Measurements from ENCODE around the gene EEF2K.

Gene EEF2K

GRCh38 chr16:22317625-22318024 lies 111.5 kb downstream of the EEF2K start:
- no peak for DNase-seq

GRCh38 chr16:22318690-22319358 lies 112.7 kb downstream of the EEF2K start:
- DNase-seq: no peak

- DNase-seq: no peak
These were observed 114.7 kb downstream of the EEF2K start for GRCh38 chr16:22320572-22321339.

- DNase-seq: peak; percentile 26
These were observed 115.4 kb downstream of the EEF2K start for GRCh38 chr16:22321340-22322001.

- DNase-seq: no peak
These were observed 116.0 kb downstream of the EEF2K start for GRCh38 chr16:22322021-22322471.

- DNase-seq: no peak
These were observed 116.7 kb downstream of the EEF2K start for GRCh38 chr16:22322741-22323140.

- DNase-seq: no peak
These were observed 117.3 kb downstream of the EEF2K start for GRCh38 chr16:22323173-22323958.

- DNase-seq: no peak
These were observed 118.1 kb downstream of the EEF2K start for GRCh38 chr16:22323959-22324786.

- no peak for DNase-seq
These were observed 118.9 kb downstream of the EEF2K start for GRCh38 chr16:22324787-22325597.

- no peak for DNase-seq
These were observed 119.7 kb downstream of the EEF2K start for GRCh38 chr16:22325598-22326368.

- no peak for DNase-seq
These were observed 120.2 kb downstream of the EEF2K start for GRCh38 chr16:22326369-22326652.

GRCh38 chr16:22326771-22327445 lies 120.8 kb downstream of the EEF2K start:
- DNase-seq: no peak

GRCh38 chr16:22327446-22327775 lies 121.3 kb downstream of the EEF2K start:
- no peak for DNase-seq

GRCh38 chr16:22328081-22328725 lies 122.1 kb downstream of the EEF2K start:
- DNase-seq: no peak

- DNase-seq: no peak
These were observed 123.2 kb downstream of the EEF2K start for GRCh38 chr16:22329199-22329695.

GRCh38 chr16:22330326-22330725 lies 124.2 kb downstream of the EEF2K start:
- no peak for DNase-seq

GRCh38 chr16:22333457-22333994 lies 127.4 kb downstream of the EEF2K start:
- DNase-seq: no peak

- no peak for DNase-seq
These were observed 129.7 kb downstream of the EEF2K start for GRCh38 chr16:22335668-22336246.

Measured in right kidney (tissue), 1 donor.